GM19328 (cell line): Measurements from ENCODE around the gene TMEM252.
A peak's percentile ranks its signal among the peaks of the same experiment; 100 is the strongest.

Experiments
- ATAC-seq: cut with Tn5 transposase; IDR thresholded peaks from one replicate; pipeline ENCODE4 v1.9.1; 2021; ENCODE audit warnings: mild to moderate bottlenecking, moderate library complexity; ENCODE audit not compliant: unreplicated experiment

TMEM252 gene

GRCh38 chr9:68540712-68541535 lies at the start of gene TMEM252:
TMEM252 (minus strand) TSS chr9:68540883; CDS start chr9:68540814, 69 bp downstream.
- ATAC-seq, result no peak

- ATAC-seq, result no peak
These were observed 44.5 kb upstream of the TMEM252 start for GRCh38 chr9:68585034-68585761.

- ATAC-seq, result peak; percentile 77
These were observed 43.7 kb upstream of the TMEM252 start for GRCh38 chr9:68584189-68585033.

- no peak for ATAC-seq
These were observed 41.0 kb upstream of the TMEM252 start for GRCh38 chr9:68581696-68582095.

GRCh38 chr9:68577774-68578591 lies 37.3 kb upstream of the TMEM252 start:
- ATAC-seq, result peak; percentile 83

- ATAC-seq, result no peak
These were observed 35.1 kb upstream of the TMEM252 start for GRCh38 chr9:68575817-68576216.

GRCh38 chr9:68574150-68574549 lies 33.5 kb upstream of the TMEM252 start:
- ATAC-seq, result no peak

GRCh38 chr9:68567565-68567964 lies 26.9 kb upstream of the TMEM252 start:
- no peak for ATAC-seq

- ATAC-seq, result no peak
These were observed 21.8 kb upstream of the TMEM252 start for GRCh38 chr9:68562461-68562860.

- ATAC-seq, result no peak
These were observed 19.6 kb upstream of the TMEM252 start for GRCh38 chr9:68560071-68560844.

- no peak for ATAC-seq
These were observed 17.9 kb upstream of the TMEM252 start for GRCh38 chr9:68558545-68558944.

GRCh38 chr9:68555437-68556150 lies 14.9 kb upstream of the TMEM252 start:
- ATAC-seq, result no peak

GRCh38 chr9:68552700-68553476 lies 12.2 kb upstream of the TMEM252 start:
- no peak for ATAC-seq

- ATAC-seq, result no peak
These were observed 10.5 kb upstream of the TMEM252 start for GRCh38 chr9:68551191-68551590.

GRCh38 chr9:68548241-68548640 lies 7.6 kb upstream of the TMEM252 start:
- no peak for ATAC-seq

GRCh38 chr9:68547417-68547816 lies 6.7 kb upstream of the TMEM252 start:
- no peak for ATAC-seq

GRCh38 chr9:68546596-68547390 lies 6.1 kb upstream of the TMEM252 start:
- ATAC-seq, result peak; percentile 74
